ENCODE measurements around the gene ZHX3.
A peak's percentile ranks its signal among the peaks of the same experiment; 100 is the strongest.

ZHX3 gene

DNA sequence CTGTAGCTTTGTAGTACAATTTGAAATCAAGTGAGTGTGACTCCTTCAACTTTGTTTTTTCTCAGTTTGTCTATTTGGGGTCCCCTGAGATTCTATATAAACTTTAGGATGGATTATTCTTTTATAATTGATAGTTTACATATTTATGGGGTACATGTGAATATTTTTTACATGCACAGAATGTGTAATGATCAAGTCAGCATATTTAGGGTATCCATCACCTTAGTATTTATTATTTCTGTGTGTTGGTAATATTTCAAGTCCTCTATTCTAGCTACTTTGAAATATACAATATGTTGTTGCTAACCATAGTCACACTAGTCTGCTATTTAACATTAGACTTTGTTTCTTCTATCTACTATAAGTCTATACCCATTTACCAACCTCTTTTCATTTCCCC is 129.9 kb downstream of the ZHX3 start:
- no peak for DNase-seq (ENCODE audit: low spot score)

DNA sequence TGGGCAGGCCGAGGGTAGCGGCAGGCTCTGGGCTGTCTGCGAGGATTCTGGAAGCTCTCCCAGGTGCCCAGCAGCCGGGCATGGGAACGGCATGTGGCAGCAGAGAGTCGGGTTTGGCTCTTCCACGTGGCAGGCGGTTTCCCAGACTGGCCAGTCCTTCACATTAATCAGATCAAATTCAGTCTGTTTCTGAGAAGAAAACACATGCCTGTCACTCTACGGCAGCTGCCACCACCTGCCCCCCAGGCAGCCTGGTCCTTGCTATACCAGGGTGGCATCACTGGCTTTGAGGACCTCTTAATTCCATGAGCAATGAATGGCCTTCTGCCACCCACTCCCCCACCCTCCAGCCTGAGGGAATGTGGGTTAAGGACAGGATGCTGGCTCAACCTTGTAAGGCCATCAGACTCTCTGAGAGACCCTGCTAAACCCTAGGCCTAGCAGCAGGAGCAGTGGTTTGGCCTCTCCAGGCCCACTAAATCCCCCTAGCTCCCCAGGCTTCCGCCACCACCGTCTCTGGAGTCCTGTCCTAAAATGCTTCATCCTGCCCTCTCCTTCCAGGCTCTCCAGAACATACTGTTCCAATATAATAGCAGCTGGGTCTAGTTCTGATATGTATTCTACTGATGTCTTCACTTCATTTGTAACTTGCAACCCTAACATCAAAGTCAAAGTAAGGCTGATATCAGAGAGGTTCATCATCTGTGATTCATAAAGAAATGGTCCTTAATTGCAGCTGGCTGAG is 132.3 kb downstream of the ZHX3 start:
- no peak for DNase-seq (ENCODE audit: low spot score)

DNA sequence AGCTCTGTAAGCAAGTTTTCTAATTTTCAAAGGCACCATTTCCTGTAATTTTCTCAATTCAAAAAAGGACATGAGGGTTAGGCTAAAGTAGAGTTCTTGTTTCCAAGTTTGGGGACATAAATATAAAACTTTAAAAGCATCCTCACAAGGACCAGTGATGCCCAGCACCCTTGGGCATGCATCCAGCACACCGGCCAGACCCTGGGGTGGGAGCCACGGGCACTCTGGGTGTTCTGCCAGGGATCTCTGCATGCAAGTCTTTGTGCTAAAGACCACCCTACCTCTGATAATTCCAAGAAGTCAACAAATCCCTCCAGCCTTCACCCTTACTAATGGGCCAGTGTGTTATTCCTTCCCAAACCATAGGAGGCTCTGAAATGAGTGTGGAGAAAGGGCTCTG is 133.7 kb downstream of the ZHX3 start:
- DNase-seq (ENCODE audit: low spot score): no peak

DNA sequence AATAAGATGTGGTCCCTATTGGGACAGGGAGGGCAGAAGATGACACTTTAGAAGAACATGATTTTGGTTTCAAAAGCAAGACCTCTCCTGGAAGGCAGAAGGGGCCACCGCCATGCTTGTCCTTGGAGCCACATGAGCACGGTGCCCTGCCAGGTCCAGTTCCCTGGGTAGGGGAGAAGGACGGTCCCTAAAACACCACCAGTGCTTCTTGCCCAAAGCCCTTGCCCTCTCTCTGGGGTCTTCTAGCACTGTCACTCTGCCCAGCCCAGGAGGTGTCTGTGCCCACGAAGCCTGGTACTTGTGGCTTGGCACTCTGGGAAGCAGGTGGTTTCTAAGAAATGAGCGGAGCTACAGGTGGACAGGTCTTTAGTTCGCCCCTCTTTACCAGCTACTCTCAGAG is 134.1 kb downstream of the ZHX3 start:
- DNase-seq (ENCODE audit: low spot score): no peak

DNA sequence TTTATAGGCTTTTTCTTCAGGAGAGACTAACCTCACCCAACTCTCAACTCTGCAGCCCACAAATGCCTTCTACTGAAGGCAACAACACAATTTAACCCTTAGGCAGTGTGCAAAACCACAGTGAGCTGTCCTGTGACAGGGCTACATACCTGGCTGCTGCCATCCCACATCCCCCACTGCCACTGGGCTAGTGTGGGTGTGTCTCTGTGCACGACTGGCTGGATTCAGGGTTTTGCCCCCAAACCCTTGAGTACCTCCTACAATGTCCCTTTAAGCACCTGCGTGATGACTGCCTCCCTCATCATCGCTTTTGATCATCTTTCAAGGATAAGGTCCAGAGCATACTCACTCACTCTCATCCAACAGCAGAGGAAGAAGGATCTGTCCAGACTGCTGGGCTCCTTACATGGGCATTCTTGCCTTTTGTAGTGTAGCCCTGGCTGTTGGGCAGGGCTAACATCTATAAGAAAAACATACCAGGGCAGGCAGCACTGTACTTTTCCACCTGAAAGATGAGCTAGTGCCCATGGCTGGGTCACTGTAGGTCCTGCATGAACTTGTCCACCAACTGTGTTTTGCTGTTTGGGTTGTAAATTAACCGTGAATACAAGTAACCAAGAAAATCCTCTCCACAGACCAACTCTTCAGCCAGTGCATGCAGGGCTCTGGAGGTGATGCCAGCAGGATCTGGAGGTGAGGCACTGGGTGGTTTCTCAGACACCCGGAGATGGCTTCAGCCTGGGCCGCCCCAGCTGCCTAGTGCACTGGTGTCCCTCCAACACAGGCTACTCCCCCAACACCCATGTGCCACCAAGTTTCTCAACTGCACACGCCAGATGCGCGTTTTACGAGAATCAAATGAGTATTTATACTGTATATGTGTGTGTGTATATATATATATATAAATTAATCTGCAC is 135.0 kb downstream of the ZHX3 start:
- no peak for DNase-seq (ENCODE audit: low spot score)

DNA sequence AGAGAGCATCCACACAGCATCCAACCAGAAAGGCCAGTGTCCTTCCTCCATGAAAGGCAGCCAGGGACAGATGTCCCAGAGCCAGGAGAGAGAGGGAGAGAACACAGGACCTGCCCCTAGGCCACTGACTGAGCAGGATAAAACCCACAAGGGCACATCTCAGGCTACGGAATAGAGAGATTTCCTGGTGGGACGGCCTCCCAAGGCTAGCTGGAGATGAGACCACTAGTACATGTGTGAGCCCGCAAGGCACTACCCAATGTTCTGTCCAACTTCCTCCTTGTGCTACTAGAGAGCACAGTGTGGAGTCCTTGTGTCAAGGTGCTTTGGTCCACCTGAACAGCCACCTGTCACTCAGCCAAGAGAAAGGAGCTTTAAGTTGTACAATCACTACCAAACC is 136.0 kb downstream of the ZHX3 start:
- no peak for DNase-seq (ENCODE audit: low spot score)

DNA sequence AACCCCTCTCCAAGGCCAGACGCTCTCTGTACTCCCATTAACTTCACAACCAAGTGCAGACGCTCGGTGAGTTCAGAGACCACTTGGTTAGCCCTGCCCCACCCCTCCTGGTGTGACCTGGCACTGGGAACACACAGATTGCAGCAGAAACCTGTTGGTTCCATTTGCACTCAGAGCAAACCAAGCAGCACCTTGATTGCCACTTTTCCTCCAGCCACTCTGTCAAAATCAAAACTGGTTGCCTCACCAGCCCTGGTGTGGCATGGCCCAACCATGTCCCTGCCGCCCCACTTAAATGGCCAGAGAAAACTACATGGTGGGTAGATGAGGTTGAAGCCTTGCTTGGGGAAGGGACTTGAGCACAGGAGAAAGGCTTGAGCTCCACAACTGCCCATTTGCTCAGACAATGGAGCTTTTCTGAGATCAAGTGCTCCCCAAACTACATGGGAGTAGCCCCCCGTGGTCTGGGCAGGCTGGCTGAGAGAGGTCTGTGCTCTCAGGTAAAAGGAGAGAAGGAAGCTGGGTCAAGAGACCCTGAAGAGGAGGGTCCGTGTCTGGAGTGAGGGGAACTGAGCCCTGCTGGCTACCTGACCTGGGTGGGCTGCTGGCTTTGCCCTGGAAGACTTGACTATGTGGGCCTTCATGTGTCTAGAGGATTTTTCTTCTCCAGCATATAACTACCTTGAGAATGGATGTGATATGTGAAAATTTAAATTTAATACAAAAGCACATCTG is 136.8 kb downstream of the ZHX3 start:
- no peak for DNase-seq (ENCODE audit: low spot score)

DNA sequence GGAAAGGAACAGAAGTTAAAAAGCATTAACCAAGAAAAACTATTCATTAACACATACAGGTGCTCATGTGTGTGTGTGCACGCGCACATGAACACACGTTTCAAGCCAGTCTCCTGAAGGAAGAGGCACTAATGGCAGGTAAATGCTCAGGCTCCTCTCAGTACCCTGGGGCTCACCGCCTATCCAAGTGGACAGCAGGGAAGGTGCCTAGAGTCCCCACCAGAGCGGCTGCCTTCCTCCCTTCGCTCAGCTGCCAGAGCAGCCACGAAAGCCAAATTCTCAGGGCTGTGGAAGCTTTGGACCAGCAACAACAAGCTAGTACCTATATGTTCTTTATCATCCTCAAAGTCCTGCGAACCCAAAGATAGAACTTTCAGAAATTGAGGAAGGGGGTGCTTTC is 137.6 kb downstream of the ZHX3 start:
- no peak for DNase-seq (ENCODE audit: low spot score)

DNA sequence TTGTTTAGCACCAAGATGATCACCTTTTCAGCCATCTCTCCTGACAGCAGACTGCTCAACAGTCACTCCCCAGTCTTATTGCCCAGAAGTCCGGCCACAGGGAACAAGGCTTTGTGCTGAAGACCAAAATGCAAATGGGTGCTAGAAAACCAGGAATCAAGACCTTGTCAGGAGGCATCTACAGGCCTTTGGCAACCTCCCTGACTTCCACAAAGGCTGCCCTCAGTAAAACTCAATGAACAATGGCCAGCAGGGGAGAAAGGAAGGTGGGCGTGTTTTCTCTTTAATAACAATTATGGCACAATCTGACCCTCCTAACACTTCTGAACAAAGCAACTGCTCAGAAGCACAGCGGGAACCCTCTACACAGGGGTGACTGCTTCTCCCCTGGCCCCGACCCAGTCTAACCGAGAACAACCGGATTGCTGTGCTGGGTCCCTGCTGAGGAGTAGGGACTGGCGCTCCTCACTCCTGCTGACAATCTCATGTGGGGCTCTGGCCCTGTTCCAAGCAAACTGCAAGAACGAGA is 138.6 kb downstream of the ZHX3 start:
- DNase-seq (ENCODE audit: low spot score): no peak

DNA sequence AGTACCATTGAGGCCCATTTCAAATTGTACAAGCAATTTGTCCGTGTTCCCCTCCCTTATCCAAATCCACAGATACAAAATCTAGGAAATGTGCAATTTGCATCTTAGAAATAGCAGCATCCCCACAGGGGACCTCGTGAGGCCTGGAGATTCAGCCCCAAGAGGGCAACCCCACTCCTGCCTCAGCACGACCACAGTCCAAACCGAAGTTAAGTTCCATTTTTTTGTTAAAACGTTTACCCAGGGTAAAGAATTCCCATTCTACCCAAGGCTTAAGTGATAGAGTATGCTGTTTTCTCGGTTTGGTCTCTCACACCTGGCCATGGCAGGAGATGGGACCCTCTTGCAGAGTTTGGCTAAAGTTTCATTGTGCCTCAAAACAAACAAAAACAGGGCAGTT is 139.0 kb downstream of the ZHX3 start:
- DNase-seq (ENCODE audit: low spot score): no peak

DNA sequence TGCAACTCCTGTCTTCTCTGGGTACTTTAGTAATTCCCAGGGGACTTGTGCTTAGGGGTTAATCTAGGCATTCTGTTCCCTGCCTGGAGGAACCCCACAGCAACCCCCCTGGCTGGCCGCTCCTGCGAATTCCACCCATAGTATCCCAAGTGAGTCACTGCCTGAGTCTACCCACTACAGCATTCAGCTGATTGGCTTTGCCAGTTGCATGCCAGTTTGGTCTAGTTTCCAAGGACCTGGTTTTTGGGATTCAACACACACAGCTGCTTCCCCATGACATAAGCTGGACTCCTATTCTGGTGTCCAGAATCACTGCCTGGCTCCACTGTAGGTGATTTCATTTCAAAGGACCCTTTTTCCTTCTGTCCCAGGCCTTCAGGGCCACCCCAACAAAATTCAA is 139.9 kb downstream of the ZHX3 start:
- DNase-seq (ENCODE audit: low spot score): peak; percentile 96

DNA sequence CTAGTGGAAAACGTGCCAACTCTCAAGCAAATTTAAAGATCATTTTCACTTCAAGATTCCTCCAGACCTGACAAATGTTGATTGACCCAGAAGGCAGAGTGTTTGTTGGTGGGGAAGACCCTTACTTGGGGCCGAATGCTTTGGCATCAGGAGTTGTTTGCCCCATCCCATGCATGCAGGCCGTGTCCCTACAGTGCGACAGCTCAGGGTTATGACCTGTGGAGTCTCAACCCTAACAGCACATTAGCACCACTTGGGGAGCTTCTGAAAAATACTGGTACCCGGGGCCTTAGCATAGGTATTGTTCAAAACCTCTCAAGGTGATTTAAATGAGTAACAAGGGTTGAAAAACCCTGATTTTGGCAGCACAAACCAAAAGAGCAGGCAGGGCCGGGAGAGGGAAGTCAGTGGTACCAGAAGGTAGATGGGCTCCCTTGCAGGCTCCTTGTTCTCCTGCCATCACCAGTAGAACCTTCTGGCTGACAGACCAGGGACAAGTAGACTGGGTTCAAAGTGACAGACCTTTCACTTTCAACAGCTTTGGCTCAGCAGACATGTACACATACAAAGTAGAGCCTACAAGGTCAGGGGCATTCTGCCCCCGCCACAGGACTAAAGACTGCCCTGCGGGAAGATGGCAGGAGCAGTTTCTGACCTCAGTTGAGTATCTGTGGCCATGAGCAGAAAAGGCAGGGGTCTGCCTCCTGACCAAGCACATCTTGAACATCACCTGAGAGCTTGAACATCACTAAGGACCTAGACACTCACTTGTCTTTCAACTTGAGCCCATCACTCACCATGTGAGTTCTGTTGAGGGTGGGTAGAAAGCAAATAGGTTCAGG is 140.6 kb downstream of the ZHX3 start:
- DNase-seq (ENCODE audit: low spot score): no peak

DNA sequence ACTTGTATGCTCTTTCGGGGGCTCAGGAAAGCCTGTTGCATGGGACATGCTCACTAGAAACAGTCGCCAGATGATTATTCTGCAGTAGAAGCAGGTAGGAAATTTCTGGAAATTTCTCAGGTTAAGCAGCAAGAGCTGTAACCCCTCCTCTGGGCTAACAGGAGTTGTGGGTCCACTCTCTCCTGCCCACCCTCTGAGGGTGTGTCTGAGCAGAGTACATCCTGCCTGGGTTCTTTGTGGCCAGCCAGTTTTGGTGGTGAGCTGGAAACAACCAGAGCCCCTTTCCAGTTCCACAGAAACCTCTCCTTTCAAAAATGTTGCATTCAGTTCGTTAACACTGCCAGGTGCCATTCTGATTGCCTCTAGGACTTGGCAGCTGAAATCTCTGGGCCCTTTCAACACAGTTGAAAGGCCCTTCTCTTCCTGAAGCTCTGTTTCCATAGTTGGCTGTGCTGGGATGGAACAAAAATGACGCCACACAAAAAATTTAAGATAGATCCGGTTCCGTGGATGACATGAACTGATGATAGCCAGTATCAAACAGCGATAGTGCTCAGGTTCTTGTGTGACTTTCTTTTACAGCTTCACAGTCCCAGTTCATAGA is 141.7 kb downstream of the ZHX3 start:
- no peak for DNase-seq (ENCODE audit: low spot score)

DNA sequence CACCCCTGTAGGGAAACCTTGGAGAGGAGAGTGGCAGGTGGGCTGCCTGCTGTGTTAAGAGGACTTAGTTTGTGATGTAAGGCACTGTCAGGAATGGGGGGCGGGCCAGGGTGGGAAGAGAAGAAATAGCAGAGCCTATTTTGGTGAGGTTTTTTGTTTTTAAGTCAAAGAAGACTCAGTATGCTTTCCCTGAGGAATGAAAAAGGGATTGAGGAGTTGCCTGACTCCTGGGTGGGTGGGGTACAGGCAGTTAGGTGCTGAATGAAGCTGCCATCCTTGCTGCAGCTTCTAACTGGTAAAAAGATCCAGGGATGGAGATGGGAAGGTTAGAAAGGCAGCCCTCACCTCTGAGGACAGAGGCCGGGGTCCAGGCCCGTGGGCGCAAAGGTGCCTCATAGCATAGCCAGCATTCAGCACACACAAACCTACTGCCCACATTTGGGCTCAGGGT is 142.3 kb downstream of the ZHX3 start:
- no peak for DNase-seq (ENCODE audit: low spot score)

DNA sequence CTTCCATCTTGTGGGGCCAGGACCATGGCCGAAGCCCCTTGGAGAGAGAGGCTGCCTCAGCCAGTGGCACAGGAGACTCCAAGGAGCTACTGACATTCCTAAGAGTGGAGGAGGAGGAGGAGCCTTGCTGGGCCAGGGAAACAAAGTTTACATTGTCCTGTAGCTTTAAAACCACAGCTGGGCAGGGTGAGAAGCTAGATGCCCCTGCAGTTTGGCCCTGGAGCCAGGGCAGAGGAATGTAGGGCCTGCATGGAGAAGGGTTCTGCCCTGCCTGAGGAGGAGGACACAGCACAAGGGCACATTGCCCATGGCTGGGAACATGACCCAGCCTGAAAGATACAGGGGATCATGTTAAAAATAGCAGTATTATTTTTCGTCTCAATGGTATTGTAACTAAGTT is 142.7 kb downstream of the ZHX3 start:
- peak; percentile 20 for DNase-seq (ENCODE audit: low spot score)

DNA sequence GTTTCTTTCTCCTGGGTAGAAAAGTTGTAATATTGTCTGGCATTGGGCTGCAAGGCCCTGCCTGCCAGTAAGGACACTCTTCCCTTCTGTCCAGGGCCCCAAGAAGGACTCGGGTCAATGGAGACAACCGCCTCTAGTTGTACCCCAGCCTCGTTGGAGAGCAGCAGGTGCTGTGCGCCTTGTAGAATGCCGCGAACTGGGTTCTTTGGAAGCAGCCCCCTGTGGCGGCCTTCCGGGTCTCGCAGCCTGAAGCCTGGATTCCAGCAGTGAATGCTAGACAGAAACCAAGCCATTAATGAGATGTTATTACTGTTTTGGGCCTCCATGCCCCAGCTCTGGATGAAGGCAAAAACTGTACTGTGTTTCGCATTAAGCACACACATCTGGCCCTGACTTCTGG is 143.2 kb downstream of the ZHX3 start:
- DNase-seq (ENCODE audit: low spot score): no peak

DNA sequence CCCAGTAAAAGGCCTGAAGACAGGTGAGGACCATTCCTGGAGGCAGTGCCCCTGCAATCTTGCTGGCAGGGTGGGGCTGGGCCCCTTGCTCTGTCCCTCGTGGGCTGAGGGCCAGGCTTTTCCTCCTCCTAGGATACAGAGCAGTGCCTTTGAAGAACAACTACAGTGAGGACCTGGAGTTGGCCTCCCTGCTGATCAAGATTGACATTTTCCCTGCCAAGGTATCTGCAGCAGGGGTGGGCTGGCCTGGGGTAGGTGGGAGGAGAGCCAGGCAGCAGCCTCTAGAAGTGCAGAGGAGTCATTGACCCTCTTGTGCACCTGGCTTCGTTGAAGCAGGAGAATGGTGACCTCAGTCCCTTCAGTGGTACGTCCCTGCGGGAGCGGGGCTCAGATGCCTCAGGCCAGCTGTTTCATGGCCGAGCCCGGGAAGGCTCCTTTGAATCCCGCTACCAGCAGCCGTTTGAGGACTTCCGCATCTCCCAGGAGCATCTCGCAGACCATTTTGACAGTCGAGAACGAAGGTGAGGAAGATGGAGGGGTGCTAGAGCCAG is 143.7 kb downstream of the ZHX3 start:
- DNase-seq (ENCODE audit: low spot score): no peak

DNA sequence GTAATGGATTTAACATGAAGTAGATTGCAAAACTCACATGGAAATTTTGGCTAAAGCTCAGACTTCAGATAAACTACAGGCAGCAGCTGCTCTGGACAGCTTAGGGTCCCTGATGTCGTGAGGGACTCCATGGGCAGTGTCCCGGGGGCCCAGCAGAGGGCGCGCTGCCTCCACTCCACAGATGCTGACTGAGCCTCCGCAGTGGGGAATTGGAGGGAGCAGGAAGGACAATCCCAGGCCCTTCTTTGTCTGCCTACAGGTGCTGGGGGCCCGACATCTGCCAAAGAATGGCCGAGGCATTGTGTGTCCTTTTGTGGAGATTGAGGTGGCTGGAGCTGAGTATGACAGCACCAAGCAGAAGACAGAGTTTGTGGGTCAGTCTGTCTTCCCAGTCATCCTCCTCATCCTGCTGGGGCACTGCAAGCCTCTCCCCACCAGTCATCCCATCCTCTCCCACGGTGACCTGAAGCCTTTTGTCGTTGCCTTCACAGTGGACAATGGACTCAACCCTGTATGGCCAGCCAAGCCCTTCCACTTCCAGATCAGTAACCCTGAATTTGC is 144.3 kb downstream of the ZHX3 start:
- DNase-seq (ENCODE audit: low spot score): peak; percentile 91

DNA sequence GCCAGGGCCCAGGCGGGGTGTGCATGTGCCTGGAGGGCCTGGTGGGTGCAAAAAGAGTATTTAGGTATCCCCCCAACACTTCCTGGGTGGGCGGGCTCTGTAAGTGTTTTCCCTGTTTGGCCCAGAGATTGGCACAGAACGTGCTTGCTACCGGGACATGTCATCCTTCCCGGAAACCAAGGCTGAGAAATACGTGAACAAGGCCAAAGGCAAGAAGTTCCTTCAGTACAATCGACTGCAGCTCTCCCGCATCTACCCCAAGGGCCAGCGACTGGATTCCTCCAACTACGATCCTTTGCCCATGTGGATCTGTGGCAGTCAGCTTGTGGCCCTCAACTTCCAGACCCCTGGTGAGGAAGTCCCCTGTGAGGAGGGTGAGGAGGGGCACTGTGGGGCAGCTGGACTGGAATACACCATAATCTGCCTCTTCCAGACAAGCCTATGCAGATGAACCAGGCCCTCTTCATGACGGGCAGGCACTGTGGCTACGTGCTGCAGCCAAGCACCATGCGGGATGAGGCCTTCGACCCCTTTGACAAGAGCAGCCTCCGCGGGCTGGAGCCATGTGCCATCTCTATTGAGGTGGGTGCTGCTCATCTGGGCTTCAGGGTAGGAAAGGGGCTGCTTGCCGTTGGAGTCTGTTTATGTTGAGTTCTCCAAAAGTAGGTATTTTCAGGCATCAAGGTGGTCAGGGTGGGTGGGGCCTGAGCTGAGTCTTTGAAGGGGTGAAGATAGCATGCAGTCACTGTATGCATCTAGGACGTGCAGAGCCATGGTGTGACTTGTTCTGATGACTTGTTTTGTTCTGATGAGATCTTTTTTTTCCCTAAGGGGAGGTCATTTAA is 145.0 kb downstream of the ZHX3 start:
- DNase-seq (ENCODE audit: low spot score): no peak

Measured in hepatic stellate cell (primary cell).